ENCODE data around the gene CCN2. TPM values are rescaled to one million over a fixed set of nuclear protein-coding genes. Genes with fewer than 3 reads are reported as not detected.
A peak's percentile ranks its signal among the peaks of the same experiment; 100 is the strongest.

CCN2 gene
- 590 TPM for polyA plus RNA-seq (2013, experiment 1 of 2; ENCODE audit: insufficient read length)
- polyA plus RNA-seq (2013, experiment 2 of 2; ENCODE audit: insufficient read length), result 577 TPM

GRCh38 chr6:131950767-131951575, at the start of gene CCN2:
Gene CCN2, minus strand, starts transcription at chr6:131951372. Its CDS starts 200 bp downstream, at chr6:131951172.
- DNase-seq, result peak; percentile 100

- DNase-seq, result no peak
These were observed 49.1 kb upstream of the CCN2 start for GRCh38 chr6:132000296-132000695.

- DNase-seq, result no peak
These were observed 48.5 kb upstream of the CCN2 start for GRCh38 chr6:131999545-132000146.

- peak; percentile 35 for DNase-seq
These were observed 47.2 kb upstream of the CCN2 start for GRCh38 chr6:131998255-131998982.

- DNase-seq, result no peak
These were observed 46.4 kb upstream of the CCN2 start for GRCh38 chr6:131997429-131998153.

- DNase-seq, result peak; percentile 91
These were observed 44.7 kb upstream of the CCN2 start for GRCh38 chr6:131995917-131996316.

- DNase-seq, result no peak
These were observed 41.4 kb upstream of the CCN2 start for GRCh38 chr6:131992557-131992956.

GRCh38 chr6:131989036-131989435, 37.9 kb upstream of the CCN2 start:
- no peak for DNase-seq

- DNase-seq, result peak; percentile 90
These were observed 31.6 kb upstream of the CCN2 start for GRCh38 chr6:131982740-131983259.

- no peak for DNase-seq
These were observed 30.4 kb upstream of the CCN2 start for GRCh38 chr6:131981624-131981978.

GRCh38 chr6:131980791-131981623, 29.8 kb upstream of the CCN2 start:
- no peak for DNase-seq

GRCh38 chr6:131980338-131980790, 29.2 kb upstream of the CCN2 start:
- no peak for DNase-seq

GRCh38 chr6:131979515-131980337, 28.6 kb upstream of the CCN2 start:
- peak; percentile 91 for DNase-seq

GRCh38 chr6:131978522-131978921, 27.4 kb upstream of the CCN2 start:
- DNase-seq, result no peak

GRCh38 chr6:131976545-131977061, 25.4 kb upstream of the CCN2 start:
- peak; percentile 31 for DNase-seq

GRCh38 chr6:131972741-131973140, 21.6 kb upstream of the CCN2 start:
- DNase-seq, result no peak

GRCh38 chr6:131970076-131970859, 19.1 kb upstream of the CCN2 start:
- no peak for DNase-seq

- no peak for DNase-seq
These were observed 17.5 kb upstream of the CCN2 start for GRCh38 chr6:131968656-131969055.

GRCh38 chr6:131967948-131968347, 16.8 kb upstream of the CCN2 start:
- no peak for DNase-seq
